Measurements from ENCODE around the gene POLK. TPM values are rescaled to one million over a fixed set of nuclear protein-coding genes. Genes with fewer than 3 reads are reported as not detected.

The POLK gene
- total and polyA plus RNA-seq, 4 donors, result 6.6 to 68.6 (median 18.5) TPM

- Histone ChIP-seq H3K4me3 (no peak overlapping the region), H3K9ac (ENCODE audit: insufficient read depth in 1 of 2, low read length in 2 of 2) (no peak overlapping the region), H3K4me1 (ENCODE audit: control insufficient read depth in 5 of 5, insufficient read depth in 5 of 5, low read length in 5 of 5) (peaks cover 0 to 46% (median 10%) of the 10 kb centered on the region in 5 donors), H3K27me3 (ENCODE audit: control insufficient read depth in 3 of 3, insufficient read depth in 3 of 3, low read length in 2 of 3) (no peaks in the 10 kb centered on the region), H3K9me3 (ENCODE audit: control insufficient read depth in 4 of 4, insufficient read depth in 3 of 4, low read length in 3 of 4) (no peaks in the 10 kb centered on the region), H3K36me3 (ENCODE audit: control insufficient read depth in 4 of 4, insufficient read depth in 4 of 4, low read length in 4 of 4) (peaks cover 0 to 2% (median 0%) of the 10 kb centered on the region in 4 donors), H3K27ac (ENCODE audit: low read depth in 1 of 2, low read length in 1 of 2) (no peak overlapping the region)
- no peak for TF ChIP-seq CTCF (IDR thresholded peaks at IDR 0.05; ENCODE audit: control extremely low read depth, extremely low read depth)
- ATAC-seq (ENCODE audit: insufficient read depth, low FRiP score), result no peak
- peak; percentile 66 to 93 (median 89) for DNase-seq
- 92 to 96% methylated on average over 3 of the region's 3 CpGs for WGBS, 2 donors
Measured at GRCh38 chr5:75612901-75613300, 101.2 kb downstream of the POLK start.

DNA sequence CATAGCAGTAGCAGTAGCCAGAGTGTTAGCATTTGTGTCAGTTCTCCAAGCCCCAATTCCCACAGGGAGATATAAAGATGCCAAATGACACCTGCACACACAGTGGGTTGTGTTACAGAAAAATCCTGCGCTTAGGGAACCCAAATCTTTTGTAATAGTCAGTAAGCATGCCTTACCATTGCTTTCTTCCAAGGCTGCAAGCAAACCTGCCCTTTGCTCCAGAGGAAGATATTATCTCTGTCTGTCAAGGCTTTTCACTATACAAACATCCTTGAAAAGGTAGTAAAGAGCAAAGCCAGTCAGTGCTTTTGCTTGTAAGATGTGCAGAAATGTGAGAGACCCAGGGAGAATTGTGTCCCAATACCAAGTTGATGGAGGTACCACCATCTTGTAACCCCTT lies 102.5 kb downstream of the POLK start:
- H3K27ac ChIP-seq (ENCODE audit: low read depth in 1 of 2, low read length in 1 of 2), result no peak overlapping the region
- no peak overlapping the region for H3K4me3 ChIP-seq
- TF ChIP-seq CTCF (IDR thresholded peaks at IDR 0.05; ENCODE audit: control extremely low read depth, extremely low read depth), result no peak
- no peak overlapping the region for H3K9ac ChIP-seq (ENCODE audit: insufficient read depth in 1 of 2, low read length in 2 of 2)
- H3K4me1 ChIP-seq (ENCODE audit: control insufficient read depth in 5 of 5, insufficient read depth in 5 of 5, low read length in 5 of 5), result peaks cover 0 to 53% (median 11%) of the 10 kb centered on the region in 5 donors
- no peaks in the 10 kb centered on the region for H3K36me3 ChIP-seq (ENCODE audit: control insufficient read depth in 4 of 4, insufficient read depth in 4 of 4, low read length in 4 of 4)
- 95 to 100% methylated on average over 1 of the region's 1 CpG for WGBS, 2 donors
- no peaks in the 10 kb centered on the region for H3K9me3 ChIP-seq (ENCODE audit: control insufficient read depth in 4 of 4, insufficient read depth in 3 of 4, low read length in 3 of 4)
- H3K27me3 ChIP-seq (ENCODE audit: control insufficient read depth in 3 of 3, insufficient read depth in 3 of 3, low read length in 2 of 3), result no peaks in the 10 kb centered on the region
- ATAC-seq (ENCODE audit: insufficient read depth, low FRiP score) (no peak), DNase-seq (no peak)

DNA sequence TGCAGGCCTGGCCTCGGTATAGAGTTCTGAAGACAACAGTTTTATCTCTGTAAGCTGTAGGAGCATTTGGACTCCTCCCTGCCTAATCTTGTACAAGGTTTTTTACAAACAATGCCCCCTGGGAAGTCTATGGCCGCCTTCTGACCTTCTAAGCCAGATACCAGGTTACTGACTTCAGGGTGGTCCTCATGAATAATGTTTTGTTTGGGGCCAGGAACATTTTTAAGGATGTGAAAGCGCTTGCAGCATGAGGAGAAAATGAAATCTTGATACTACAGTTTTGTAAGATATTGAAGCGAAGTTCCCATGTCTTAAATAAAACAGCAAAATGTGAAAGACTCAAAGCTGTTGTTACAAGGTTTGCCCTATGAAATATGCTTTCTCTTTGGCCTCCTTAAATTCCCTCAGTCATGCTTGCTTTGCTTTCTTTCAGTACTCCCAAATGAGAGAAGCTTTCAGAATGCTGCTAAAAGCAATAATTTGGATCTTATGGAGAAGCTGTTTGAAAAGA lies 104.7 kb downstream of the POLK start:
- no peak overlapping the region for H3K4me3 ChIP-seq
- peaks cover 0 to 50% (median 11%) of the 10 kb centered on the region in 5 donors for H3K4me1 ChIP-seq (ENCODE audit: control insufficient read depth in 5 of 5, insufficient read depth in 5 of 5, low read length in 5 of 5)
- H3K27me3 ChIP-seq (ENCODE audit: control insufficient read depth in 3 of 3, insufficient read depth in 3 of 3, low read length in 2 of 3), result no peaks in the 10 kb centered on the region
- no peak overlapping the region for H3K27ac ChIP-seq (ENCODE audit: low read depth in 1 of 2, low read length in 1 of 2)
- peak overlapping the region in 1 of 2 donors; percentile 34 for H3K9ac ChIP-seq (ENCODE audit: insufficient read depth in 1 of 2, low read length in 2 of 2)
- no peak for ATAC-seq (ENCODE audit: insufficient read depth, low FRiP score)
- peak; percentile 42 to 79 (median 72) for DNase-seq
- no peaks in the 10 kb centered on the region for H3K36me3 ChIP-seq (ENCODE audit: control insufficient read depth in 4 of 4, insufficient read depth in 4 of 4, low read length in 4 of 4)
- TF ChIP-seq CTCF (IDR thresholded peaks at IDR 0.05; ENCODE audit: control extremely low read depth, extremely low read depth), result no peak
- WGBS, 2 donors, result 81 to 86% methylated on average over 4 of the region's 4 CpGs
- no peaks in the 10 kb centered on the region for H3K9me3 ChIP-seq (ENCODE audit: control insufficient read depth in 4 of 4, insufficient read depth in 3 of 4, low read length in 3 of 4)

Data from lung (tissue), 12 donors.